ENCODE data around the gene WWOX. TPM values are rescaled to one million over a fixed set of nuclear protein-coding genes. Genes with fewer than 3 reads are reported as not detected.

The WWOX gene
- total RNA-seq, 1 experiment from 2014 or later, result 35.6 TPM

DNA sequence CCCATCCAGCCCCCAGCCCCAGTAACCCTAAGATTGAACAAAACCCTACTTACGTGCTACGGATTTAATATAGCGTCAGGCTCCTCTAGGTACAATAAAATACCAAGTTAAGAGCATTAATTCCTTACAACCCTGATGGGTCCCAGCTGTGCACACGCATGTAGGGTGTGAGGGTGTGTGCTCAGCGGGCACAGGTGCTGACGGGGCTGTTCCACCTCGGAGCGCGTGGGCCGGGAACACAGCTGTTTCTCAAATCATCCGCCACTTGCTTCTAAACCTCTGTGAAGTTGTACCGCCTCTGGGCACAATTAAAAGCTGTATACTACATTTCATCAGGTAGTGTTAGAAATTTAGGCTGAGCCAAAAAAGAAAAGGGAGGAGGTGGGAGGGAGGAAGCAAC, 1022.5 kb downstream of the WWOX start:
- Histone ChIP-seq H3K4me2 (no peak overlapping the region), H2AFZ (no peak overlapping the region), H4K20me1 (ENCODE audit: insufficient read depth) (no peaks in the 10 kb centered on the region), H3K36me3 (ENCODE audit: low read depth) (no peaks in the 10 kb centered on the region), H3K79me2 (ENCODE audit: low read depth) (no peaks in the 10 kb centered on the region), H3F3A (ENCODE audit: insufficient read depth, low read depth) (no peaks in the 10 kb centered on the region), H3K9me2 (ENCODE audit: insufficient read depth) (no peaks in the 10 kb centered on the region), H3K4me1 (replicated peaks; ENCODE audit: insufficient read depth) (no peaks in the 10 kb centered on the region), H3K27ac (no peak overlapping the region), H3K9me3 (ENCODE audit: insufficient read depth, low read depth) (no peaks in the 10 kb centered on the region), H3K27me3 (ENCODE audit: insufficient read depth, low read depth) (no peaks in the 10 kb centered on the region), H3K4me3 (no peak overlapping the region)
- ChIA-PET POLR2A (ENCODE audit: unreplicated experiment) (no interaction called here), CTCF (no interaction called here)
- BruUV-seq (replicated peaks), result no TSS peak
- TF ChIP-seq, protein P1, sequence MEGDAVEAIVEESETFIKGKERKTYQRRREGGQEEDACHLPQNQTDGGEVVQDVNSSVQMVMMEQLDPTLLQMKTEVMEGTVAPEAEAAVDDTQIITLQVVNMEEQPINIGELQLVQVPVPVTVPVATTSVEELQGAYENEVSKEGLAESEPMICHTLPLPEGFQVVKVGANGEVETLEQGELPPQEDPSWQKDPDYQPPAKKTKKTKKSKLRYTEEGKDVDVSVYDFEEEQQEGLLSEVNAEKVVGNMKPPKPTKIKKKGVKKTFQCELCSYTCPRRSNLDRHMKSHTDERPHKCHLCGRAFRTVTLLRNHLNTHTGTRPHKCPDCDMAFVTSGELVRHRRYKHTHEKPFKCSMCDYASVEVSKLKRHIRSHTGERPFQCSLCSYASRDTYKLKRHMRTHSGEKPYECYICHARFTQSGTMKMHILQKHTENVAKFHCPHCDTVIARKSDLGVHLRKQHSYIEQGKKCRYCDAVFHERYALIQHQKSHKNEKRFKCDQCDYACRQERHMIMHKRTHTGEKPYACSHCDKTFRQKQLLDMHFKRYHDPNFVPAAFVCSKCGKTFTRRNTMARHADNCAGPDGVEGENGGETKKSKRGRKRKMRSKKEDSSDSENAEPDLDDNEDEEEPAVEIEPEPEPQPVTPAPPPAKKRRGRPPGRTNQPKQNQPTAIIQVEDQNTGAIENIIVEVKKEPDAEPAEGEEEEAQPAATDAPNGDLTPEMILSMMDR (conservative IDR thresholded peaks at IDR 0.05), result no peak
- TF ChIP-seq EZH2 (IDR thresholded peaks at IDR 0.05; ENCODE audit: low read depth), result no peak
- DNase-seq, result no peak
- intact Hi-C loops (cut with micrococcal nuclease; ENCODE audit: unreplicated experiment), result no loop called here

DNA sequence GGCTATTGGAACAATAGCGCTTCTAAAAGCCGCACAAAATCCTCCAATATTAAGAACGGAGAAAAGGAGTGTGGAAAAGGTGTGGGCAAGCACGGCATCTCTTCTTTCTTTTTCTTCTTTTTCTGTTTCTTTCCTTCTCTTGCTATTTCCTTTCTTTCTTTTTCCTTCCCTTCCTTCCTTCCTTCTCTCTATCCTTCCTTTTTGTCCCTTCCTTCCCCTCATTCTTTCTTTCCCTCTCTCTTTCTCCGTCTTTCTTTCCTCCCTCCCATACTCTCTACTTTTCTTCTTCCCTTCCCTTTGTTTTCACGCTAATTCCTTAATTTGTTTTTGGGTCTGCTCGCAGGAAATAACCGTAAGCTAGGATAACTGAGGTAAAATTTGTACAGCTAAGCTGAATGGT, 1022.9 kb downstream of the WWOX start:
- CTCF ChIA-PET, result no interaction called here
- TF ChIP-seq, protein P1 (conservative IDR thresholded peaks at IDR 0.05), result no peak
- TF ChIP-seq EZH2 (IDR thresholded peaks at IDR 0.05; ENCODE audit: low read depth), result no peak
- H3K79me2 ChIP-seq (ENCODE audit: low read depth), result no peaks in the 10 kb centered on the region
- no peaks in the 10 kb centered on the region for H3K27me3 ChIP-seq (ENCODE audit: insufficient read depth, low read depth)
- H3K4me3 ChIP-seq, result no peak overlapping the region
- POLR2A ChIA-PET (ENCODE audit: unreplicated experiment), result no interaction called here
- no peaks in the 10 kb centered on the region for H3K9me2 ChIP-seq (ENCODE audit: insufficient read depth)
- H2AFZ ChIP-seq, result no peak overlapping the region
- no TSS peak for BruUV-seq (replicated peaks)
- H3K27ac ChIP-seq, result no peak overlapping the region
- no peaks in the 10 kb centered on the region for H4K20me1 ChIP-seq (ENCODE audit: insufficient read depth)
- H3K36me3 ChIP-seq (ENCODE audit: low read depth), result no peaks in the 10 kb centered on the region
- no peaks in the 10 kb centered on the region for H3K4me1 ChIP-seq (replicated peaks; ENCODE audit: insufficient read depth)
- no peak for DNase-seq
- no peaks in the 10 kb centered on the region for H3K9me3 ChIP-seq (ENCODE audit: insufficient read depth, low read depth)
- intact Hi-C loops (cut with micrococcal nuclease; ENCODE audit: unreplicated experiment), result no loop called here
- no peaks in the 10 kb centered on the region for H3F3A ChIP-seq (ENCODE audit: insufficient read depth, low read depth)
- H3K4me2 ChIP-seq, result no peak overlapping the region

DNA sequence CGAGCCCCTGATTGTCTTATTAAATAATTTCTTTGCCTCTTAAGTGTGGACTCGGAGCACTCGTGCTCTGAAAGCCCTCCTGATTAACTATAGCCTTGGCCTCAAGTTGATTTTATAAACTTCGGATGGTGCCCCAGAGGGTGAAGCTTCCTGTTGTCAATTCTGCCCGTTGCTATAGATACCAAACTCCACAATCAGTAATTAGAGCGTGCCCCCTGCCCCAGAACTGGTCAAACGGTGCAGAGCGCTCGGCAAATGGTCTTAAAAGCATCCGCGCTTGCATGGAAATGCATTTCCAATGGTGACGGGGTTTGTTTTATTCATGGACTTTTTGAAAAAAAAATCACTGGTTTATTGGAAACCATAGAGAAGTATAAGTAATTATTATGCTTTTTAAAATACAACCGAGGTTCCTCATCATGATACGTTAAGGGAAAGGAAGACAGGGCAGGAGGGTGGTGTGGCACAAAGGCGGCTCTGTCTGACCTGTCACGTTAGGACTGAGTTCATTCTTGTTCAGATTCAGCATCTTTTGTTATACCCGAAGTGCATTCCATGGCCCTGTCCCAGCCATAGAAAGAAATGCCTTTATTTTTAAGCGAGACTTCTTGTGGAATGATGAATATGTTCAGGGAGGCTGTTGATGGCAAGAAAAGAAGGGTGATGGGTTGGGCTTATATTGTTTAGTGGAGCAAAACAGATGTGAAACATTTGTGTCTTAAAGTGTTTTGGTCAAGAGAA, 1024.7 kb downstream of the WWOX start:
- Histone ChIP-seq H3K9me2 (ENCODE audit: insufficient read depth) (no peaks in the 10 kb centered on the region), H3K36me3 (ENCODE audit: low read depth) (no peaks in the 10 kb centered on the region), H3K4me2 (no peak overlapping the region), H3K27me3 (ENCODE audit: insufficient read depth, low read depth) (no peaks in the 10 kb centered on the region), H3K4me1 (replicated peaks; ENCODE audit: insufficient read depth) (no peaks in the 10 kb centered on the region), H3K27ac (no peak overlapping the region), H3F3A (ENCODE audit: insufficient read depth, low read depth) (no peaks in the 10 kb centered on the region), H4K20me1 (ENCODE audit: insufficient read depth) (no peaks in the 10 kb centered on the region), H3K4me3 (no peak overlapping the region), H2AFZ (no peak overlapping the region), H3K79me2 (ENCODE audit: low read depth) (no peaks in the 10 kb centered on the region), H3K9me3 (ENCODE audit: insufficient read depth, low read depth) (no peaks in the 10 kb centered on the region)
- ChIA-PET CTCF (no interaction called here), POLR2A (ENCODE audit: unreplicated experiment) (interaction anchor here (0.5 kb wide), 1 partner anchor 15 kb away, joined by 4 read pairs; no protein-coding TSS in a partner anchor)
- intact Hi-C loops (cut with micrococcal nuclease; ENCODE audit: unreplicated experiment), result no loop called here
- no peak for DNase-seq
- TF ChIP-seq, protein P1 (conservative IDR thresholded peaks at IDR 0.05), result no peak
- TF ChIP-seq EZH2 (IDR thresholded peaks at IDR 0.05; ENCODE audit: low read depth), result no peak
- no TSS peak for BruUV-seq (replicated peaks)

All from PC-9 (cell line).